ENCODE measurements around the gene TMOD2. TPM values are rescaled to one million over a fixed set of nuclear protein-coding genes. Genes with fewer than 3 reads are reported as not detected.

TMOD2 gene
- total and polyA plus RNA-seq, 2 experiments from 2014 or later, result 3.0 to 5.9 TPM

DNA sequence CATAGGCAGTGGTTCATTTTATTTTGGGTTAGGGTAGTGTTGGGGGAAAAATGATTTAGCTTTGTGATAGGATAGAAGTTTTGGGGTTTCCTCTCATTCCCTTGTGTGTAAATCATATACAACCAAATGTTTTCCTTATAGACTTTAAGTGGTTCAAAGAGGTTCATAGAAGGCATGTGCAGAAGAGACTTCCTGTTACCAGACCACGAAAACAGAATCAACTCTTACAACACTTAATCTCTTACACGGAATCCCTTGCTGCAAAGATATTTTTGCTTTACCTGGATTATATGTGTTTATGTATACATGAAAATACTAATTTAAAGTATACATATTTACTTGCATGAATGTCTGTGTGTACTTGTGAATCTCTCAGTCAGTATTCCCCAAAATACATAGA, 2.9 kb downstream of the TMOD2 start:
- H3K79me2 ChIP-seq (replicated peaks; ENCODE audit: insufficient read depth), result no peaks in the 10 kb centered on the region
- no peak overlapping the region for H3K27ac ChIP-seq (ENCODE audit: low read depth)
- Mint-ChIP-seq H3K4me3 (no peak overlapping the region), H3K9me3 (no peaks in the 10 kb centered on the region), H3K36me3 (ENCODE audit: low read depth) (no peaks in the 10 kb centered on the region), H3K4me1 (peaks cover 12% of the 10 kb centered on the region), H3K27me3 (ENCODE audit: insufficient read depth, low read depth, poor library complexity) (peaks cover 37% of the 10 kb centered on the region), H3K27ac (no peak overlapping the region)
- ATAC-seq (no peak), DNase-seq (ENCODE audit: low spot score) (no peak)
- peaks cover 40% of the 10 kb centered on the region for H3K27me3 ChIP-seq (ENCODE audit: insufficient read depth)
- H3K9me2 ChIP-seq (ENCODE audit: insufficient read depth), result no peaks in the 10 kb centered on the region
- H3F3A ChIP-seq (replicated peaks; ENCODE audit: low read depth), result no peaks in the 10 kb centered on the region; the same call in 1 of the 2 replicates
- H3K4me1 ChIP-seq (ENCODE audit: insufficient read depth), result peaks cover 11% of the 10 kb centered on the region; the same call in 1 of the 2 replicates
- H3K4me2 ChIP-seq, result no peak overlapping the region
- no peaks in the 10 kb centered on the region for H3K36me3 ChIP-seq (ENCODE audit: insufficient read depth)
- H4K20me1 ChIP-seq (replicated peaks; ENCODE audit: insufficient read depth), result peaks cover 9% of the 10 kb centered on the region; the same call in 1 of the 2 replicates
- TF ChIP-seq CREB1 (CRISPR knock-in tag; IDR thresholded peaks at IDR 0.05; ENCODE audit: low read depth), result no peak
- TF ChIP-seq NANOG (IDR thresholded peaks at IDR 0.05; ENCODE audit: borderline replicate concordance), result no peak
- TF ChIP-seq, protein P1, sequence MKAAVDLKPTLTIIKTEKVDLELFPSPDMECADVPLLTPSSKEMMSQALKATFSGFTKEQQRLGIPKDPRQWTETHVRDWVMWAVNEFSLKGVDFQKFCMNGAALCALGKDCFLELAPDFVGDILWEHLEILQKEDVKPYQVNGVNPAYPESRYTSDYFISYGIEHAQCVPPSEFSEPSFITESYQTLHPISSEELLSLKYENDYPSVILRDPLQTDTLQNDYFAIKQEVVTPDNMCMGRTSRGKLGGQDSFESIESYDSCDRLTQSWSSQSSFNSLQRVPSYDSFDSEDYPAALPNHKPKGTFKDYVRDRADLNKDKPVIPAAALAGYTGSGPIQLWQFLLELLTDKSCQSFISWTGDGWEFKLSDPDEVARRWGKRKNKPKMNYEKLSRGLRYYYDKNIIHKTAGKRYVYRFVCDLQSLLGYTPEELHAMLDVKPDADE (IDR thresholded peaks at IDR 0.05), result no peak
- TF ChIP-seq EZH2 (IDR thresholded peaks at IDR 0.05; ENCODE audit: low read depth, unreplicated experiment), result no peak
- TF ChIP-seq, protein P2, sequence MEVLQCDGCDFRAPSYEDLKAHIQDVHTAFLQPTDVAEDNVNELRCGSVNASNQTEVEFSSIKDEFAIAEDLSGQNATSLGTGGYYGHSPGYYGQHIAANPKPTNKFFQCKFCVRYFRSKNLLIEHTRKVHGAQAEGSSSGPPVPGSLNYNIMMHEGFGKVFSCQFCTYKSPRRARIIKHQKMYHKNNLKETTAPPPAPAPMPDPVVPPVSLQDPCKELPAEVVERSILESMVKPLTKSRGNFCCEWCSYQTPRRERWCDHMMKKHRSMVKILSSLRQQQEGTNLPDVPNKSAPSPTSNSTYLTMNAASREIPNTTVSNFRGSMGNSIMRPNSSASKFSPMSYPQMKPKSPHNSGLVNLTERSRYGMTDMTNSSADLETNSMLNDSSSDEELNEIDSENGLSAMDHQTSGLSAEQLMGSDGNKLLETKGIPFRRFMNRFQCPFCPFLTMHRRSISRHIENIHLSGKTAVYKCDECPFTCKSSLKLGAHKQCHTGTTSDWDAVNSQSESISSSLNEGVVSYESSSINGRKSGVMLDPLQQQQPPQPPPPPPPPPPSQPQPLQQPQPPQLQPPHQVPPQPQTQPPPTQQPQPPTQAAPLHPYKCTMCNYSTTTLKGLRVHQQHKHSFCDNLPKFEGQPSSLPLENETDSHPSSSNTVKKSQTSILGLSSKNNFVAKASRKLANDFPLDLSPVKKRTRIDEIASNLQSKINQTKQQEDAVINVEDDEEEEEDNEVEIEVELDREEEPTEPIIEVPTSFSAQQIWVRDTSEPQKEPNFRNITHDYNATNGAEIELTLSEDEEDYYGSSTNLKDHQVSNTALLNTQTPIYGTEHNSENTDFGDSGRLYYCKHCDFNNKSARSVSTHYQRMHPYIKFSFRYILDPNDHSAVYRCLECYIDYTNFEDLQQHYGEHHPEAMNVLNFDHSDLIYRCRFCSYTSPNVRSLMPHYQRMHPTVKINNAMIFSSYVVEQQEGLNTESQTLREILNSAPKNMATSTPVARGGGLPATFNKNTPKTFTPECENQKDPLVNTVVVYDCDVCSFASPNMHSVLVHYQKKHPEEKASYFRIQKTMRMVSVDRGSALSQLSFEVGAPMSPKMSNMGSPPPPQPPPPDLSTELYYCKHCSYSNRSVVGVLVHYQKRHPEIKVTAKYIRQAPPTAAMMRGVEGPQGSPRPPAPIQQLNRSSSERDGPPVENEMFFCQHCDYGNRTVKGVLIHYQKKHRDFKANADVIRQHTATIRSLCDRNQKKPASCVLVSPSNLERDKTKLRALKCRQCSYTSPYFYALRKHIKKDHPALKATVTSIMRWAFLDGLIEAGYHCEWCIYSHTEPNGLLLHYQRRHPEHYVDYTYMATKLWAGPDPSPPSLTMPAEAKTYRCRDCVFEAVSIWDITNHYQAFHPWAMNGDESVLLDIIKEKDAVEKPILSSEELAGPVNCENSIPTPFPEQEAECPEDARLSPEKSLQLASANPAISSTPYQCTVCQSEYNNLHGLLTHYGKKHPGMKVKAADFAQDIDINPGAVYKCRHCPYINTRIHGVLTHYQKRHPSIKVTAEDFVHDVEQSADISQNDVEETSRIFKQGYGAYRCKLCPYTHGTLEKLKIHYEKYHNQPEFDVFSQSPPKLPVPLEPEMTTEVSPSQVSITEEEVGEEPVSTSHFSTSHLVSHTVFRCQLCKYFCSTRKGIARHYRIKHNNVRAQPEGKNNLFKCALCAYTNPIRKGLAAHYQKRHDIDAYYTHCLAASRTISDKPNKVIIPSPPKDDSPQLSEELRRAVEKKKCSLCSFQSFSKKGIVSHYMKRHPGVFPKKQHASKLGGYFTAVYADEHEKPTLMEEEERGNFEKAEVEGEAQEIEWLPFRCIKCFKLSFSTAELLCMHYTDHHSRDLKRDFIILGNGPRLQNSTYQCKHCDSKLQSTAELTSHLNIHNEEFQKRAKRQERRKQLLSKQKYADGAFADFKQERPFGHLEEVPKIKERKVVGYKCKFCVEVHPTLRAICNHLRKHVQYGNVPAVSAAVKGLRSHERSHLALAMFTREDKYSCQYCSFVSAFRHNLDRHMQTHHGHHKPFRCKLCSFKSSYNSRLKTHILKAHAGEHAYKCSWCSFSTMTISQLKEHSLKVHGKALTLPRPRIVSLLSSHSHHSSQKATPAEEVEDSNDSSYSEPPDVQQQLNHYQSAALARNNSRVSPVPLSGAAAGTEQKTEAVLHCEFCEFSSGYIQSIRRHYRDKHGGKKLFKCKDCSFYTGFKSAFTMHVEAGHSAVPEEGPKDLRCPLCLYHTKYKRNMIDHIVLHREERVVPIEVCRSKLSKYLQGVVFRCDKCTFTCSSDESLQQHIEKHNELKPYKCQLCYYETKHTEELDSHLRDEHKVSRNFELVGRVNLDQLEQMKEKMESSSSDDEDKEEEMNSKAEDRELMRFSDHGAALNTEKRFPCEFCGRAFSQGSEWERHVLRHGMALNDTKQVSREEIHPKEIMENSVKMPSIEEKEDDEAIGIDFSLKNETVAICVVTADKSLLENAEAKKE (CRISPR knock-in tag; IDR thresholded peaks at IDR 0.05), result no peak
- no peak for TF ChIP-seq JUNB (IDR thresholded peaks at IDR 0.05; ENCODE audit: unreplicated experiment)
- no peak for TF ChIP-seq STAT1 (IDR thresholded peaks at IDR 0.05; ENCODE audit: unreplicated experiment)
- TF ChIP-seq, protein P3, sequence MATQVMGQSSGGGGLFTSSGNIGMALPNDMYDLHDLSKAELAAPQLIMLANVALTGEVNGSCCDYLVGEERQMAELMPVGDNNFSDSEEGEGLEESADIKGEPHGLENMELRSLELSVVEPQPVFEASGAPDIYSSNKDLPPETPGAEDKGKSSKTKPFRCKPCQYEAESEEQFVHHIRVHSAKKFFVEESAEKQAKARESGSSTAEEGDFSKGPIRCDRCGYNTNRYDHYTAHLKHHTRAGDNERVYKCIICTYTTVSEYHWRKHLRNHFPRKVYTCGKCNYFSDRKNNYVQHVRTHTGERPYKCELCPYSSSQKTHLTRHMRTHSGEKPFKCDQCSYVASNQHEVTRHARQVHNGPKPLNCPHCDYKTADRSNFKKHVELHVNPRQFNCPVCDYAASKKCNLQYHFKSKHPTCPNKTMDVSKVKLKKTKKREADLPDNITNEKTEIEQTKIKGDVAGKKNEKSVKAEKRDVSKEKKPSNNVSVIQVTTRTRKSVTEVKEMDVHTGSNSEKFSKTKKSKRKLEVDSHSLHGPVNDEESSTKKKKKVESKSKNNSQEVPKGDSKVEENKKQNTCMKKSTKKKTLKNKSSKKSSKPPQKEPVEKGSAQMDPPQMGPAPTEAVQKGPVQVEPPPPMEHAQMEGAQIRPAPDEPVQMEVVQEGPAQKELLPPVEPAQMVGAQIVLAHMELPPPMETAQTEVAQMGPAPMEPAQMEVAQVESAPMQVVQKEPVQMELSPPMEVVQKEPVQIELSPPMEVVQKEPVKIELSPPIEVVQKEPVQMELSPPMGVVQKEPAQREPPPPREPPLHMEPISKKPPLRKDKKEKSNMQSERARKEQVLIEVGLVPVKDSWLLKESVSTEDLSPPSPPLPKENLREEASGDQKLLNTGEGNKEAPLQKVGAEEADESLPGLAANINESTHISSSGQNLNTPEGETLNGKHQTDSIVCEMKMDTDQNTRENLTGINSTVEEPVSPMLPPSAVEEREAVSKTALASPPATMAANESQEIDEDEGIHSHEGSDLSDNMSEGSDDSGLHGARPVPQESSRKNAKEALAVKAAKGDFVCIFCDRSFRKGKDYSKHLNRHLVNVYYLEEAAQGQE (IDR thresholded peaks at IDR 0.05; ENCODE audit: unreplicated experiment), result no peak
- no peak for TF ChIP-seq ZNF331 (CRISPR knock-in tag; IDR thresholded peaks at IDR 0.05; ENCODE audit: low read depth)
- TF ChIP-seq ZNF114 (CRISPR knock-in tag; IDR thresholded peaks at IDR 0.05), result no peak
- no peak for TF ChIP-seq POLR2AphosphoS5 (IDR thresholded peaks at IDR 0.05; ENCODE audit: low read depth)
- H2AFZ ChIP-seq, result no peak overlapping the region
- no peak overlapping the region for H3K4me3 ChIP-seq
